ENCODE measurements around the gene HSBP1L1. TPM values are rescaled to one million over a fixed set of nuclear protein-coding genes. Genes with fewer than 3 reads are reported as not detected.

Gene HSBP1L1
- total RNA-seq: 9.2 and 9.7 TPM in 2 replicates

GRCh38 chr18:79964330-79965118 lies at the start of gene HSBP1L1:
Gene HSBP1L1, plus strand, starts transcription at chr18:79964643. Its CDS starts 93 bp downstream, at chr18:79964736.

GRCh38 chr18:79951545-79952455 lies 12.6 kb upstream of the HSBP1L1 start, which contains the start of gene SLC66A2:
Gene SLC66A2, minus strand, starts transcription at chr18:79951653. Its CDS starts 727 bp downstream, at chr18:79950926.

GRCh38 chr18:79988451-79989194 lies 24.2 kb downstream of the HSBP1L1 start, which contains the start of gene TXNL4A:
Gene TXNL4A, minus strand, starts transcription at chr18:79988563. Its CDS starts 171 bp downstream, at chr18:79988392.

Other genes starting within 250 kb of the HSBP1L1 start
- gene KCNG2, start 166.7 kb upstream of the HSBP1L1 start, total RNA-seq: 1.3 and 4.7 TPM in 2 replicates
- 34.7 and 47.2 TPM in 2 replicates for gene SLC66A2, start 13.0 kb upstream of the HSBP1L1 start, total RNA-seq
- 64.0 and 73.1 TPM in 2 replicates for gene TXNL4A, start 23.9 kb downstream of the HSBP1L1 start, total RNA-seq
- 15.6 and 18.7 TPM in 2 replicates for gene RBFA, start 69.8 kb downstream of the HSBP1L1 start, total RNA-seq
- gene ADNP2, start 144.6 kb downstream of the HSBP1L1 start, total RNA-seq: 9.3 and 10.5 TPM in 2 replicates